ENCODE data around the gene TPM2.

Gene TPM2

GRCh38 chr9:35718721-35719511 lies 29.2 kb upstream of the TPM2 start:
- no peak for DNase-seq (ENCODE audit: extremely low read depth in 1 of 2, low read depth in 1 of 2)

GRCh38 chr9:35717132-35717870 lies 27.6 kb upstream of the TPM2 start:
- no peak for DNase-seq (ENCODE audit: extremely low read depth in 1 of 2, low read depth in 1 of 2)

DNA sequence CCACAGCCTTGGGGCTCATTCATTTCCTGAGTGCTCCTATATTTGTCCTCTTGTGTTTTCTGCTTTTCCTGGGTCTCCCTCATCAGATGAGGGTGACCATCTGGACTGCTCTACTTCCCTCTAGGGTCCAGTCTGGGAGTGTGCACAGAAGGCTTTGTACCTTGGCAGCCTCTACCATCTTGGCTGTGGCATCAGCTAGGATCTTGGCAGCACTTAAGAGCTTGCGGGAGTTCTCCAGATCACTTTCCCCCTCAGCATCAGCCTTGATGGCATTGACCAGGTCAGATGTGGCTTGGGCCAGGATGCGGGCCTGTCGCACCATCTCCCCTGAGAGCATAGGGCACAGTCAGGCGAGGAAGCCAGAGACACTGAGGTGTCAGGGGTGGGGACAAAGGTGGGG lies 26.5 kb upstream of the TPM2 start:
- DNase-seq (ENCODE audit: extremely low read depth in 1 of 2, low read depth in 1 of 2): no peak

GRCh38 chr9:35714579-35715252 lies 25.0 kb upstream of the TPM2 start:
- DNase-seq (ENCODE audit: extremely low read depth in 1 of 2, low read depth in 1 of 2): no peak

DNA sequence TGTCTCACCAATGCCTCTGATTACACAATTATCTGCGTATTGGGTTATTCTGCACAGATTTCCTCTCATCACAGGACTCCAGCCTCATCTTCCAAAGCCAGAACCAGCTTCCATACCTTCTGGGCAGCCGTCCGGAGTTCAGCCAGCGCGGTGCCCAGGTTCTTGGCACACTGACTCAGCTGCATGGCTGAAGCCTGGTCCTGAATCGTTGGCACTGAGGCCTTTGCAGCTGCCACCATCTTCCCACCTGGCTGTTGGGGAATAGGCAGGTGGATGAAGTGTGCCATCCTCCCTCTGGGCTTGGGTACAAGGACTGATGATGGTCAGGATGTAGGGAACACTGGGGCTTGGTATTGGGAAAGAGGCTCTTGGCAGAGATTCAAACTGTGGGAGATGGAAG lies 24.4 kb upstream of the TPM2 start:
- DNase-seq (ENCODE audit: extremely low read depth in 1 of 2, low read depth in 1 of 2): no peak

DNA sequence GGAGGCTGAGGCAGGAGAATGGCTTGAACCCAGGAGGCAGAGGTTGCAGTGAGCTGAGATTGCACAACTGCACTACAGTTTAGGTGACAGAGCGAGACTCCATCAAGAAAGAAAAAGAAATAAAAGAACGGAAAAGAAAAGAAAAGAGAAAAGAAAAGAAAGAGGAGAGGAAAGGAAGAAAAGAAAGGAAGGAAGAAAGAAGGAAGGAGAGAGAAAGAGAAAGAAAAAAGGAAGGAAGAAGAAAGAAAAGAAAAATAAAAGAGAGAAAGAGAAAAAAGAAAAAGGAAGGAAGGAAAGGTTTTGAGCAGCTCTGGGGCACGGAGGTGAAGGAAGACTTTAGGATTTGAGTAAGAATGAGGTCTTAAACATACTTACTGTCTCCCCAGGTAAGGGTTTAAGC lies 23.9 kb upstream of the TPM2 start:
- DNase-seq (ENCODE audit: extremely low read depth in 1 of 2, low read depth in 1 of 2): no peak

- DNase-seq (ENCODE audit: extremely low read depth in 1 of 2, low read depth in 1 of 2): no peak
Measured at GRCh38 chr9:35712762-35713400, 23.2 kb upstream of the TPM2 start.

- DNase-seq (ENCODE audit: extremely low read depth in 1 of 2, low read depth in 1 of 2): no peak
Measured at GRCh38 chr9:35711501-35712428, 22.0 kb upstream of the TPM2 start.

GRCh38 chr9:35710818-35711500 lies 21.2 kb upstream of the TPM2 start:
- DNase-seq (ENCODE audit: extremely low read depth in 1 of 2, low read depth in 1 of 2): no peak

GRCh38 chr9:35708146-35708545 lies 18.4 kb upstream of the TPM2 start:
- no peak for DNase-seq (ENCODE audit: extremely low read depth in 1 of 2, low read depth in 1 of 2)

- no peak for DNase-seq (ENCODE audit: extremely low read depth in 1 of 2, low read depth in 1 of 2)
Measured at GRCh38 chr9:35706951-35707350, 17.2 kb upstream of the TPM2 start.

- DNase-seq (ENCODE audit: extremely low read depth in 1 of 2, low read depth in 1 of 2): no peak
Measured at GRCh38 chr9:35705836-35706430, 16.2 kb upstream of the TPM2 start.

- DNase-seq (ENCODE audit: extremely low read depth in 1 of 2, low read depth in 1 of 2): no peak
Measured at GRCh38 chr9:35705372-35705771, 15.6 kb upstream of the TPM2 start.

DNA sequence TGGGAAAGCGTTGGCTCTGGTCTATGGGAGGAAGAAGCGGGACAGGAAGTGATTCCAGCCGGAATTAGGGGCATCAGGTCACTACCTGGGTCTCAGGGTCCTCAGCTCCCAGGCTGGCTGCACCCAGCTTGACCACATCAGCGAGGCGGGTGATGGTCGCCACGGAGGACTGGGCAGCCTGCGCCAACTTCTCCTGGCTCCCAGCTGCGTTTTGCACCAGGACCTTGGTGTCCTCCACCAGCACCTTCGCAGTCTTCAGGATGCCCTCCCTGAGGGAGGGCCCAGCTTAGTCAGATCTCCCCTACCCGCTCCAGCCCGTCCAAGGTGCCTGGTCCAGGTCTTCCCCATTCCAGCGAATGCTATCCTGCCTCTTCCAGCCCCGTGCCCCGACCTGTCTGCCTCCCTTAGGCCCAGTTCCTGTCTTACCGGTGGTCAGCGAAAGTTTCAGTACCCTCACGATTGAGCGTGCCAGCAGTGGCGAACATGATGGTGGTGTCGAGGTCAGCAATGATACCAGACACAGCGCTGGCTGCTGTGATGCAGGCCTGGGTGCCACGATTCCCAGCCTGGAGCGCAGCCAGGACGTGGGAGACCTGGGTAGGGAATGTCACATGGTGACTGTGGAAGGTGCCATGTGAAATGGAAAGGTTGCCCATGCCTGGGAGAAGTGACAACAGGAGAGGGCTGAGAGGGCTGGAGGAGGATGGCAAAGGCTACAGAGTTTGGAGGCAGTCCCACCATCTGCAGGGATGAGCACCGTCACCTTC lies 14.4 kb upstream of the TPM2 start:
- DNase-seq (ENCODE audit: extremely low read depth in 1 of 2, low read depth in 1 of 2): no peak

GRCh38 chr9:35702696-35703095 lies 13.0 kb upstream of the TPM2 start:
- DNase-seq (ENCODE audit: extremely low read depth in 1 of 2, low read depth in 1 of 2): no peak

DNA sequence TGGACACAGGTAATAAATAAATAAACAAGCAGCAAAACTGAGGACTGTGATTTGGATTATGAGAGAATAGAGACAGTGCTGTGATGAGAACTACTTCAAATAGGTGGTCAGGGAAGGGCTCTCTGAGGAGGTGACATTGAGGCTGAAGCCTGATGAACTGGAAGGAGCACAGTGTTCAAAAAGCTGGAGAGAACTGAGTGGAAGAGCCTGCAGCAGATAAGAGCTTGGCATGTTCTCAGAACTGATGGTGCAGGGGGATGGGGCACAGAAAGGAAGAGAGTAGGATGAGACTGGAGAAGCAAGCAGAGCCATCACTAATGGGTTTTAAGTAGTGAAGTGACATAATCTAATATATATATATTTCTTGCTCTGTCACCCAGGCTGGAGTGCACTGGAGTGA lies 11.2 kb upstream of the TPM2 start:
- DNase-seq (ENCODE audit: extremely low read depth in 1 of 2, low read depth in 1 of 2): no peak

- DNase-seq (ENCODE audit: extremely low read depth in 1 of 2, low read depth in 1 of 2): no peak
Measured at GRCh38 chr9:35700031-35700430, 10.3 kb upstream of the TPM2 start.

DNA sequence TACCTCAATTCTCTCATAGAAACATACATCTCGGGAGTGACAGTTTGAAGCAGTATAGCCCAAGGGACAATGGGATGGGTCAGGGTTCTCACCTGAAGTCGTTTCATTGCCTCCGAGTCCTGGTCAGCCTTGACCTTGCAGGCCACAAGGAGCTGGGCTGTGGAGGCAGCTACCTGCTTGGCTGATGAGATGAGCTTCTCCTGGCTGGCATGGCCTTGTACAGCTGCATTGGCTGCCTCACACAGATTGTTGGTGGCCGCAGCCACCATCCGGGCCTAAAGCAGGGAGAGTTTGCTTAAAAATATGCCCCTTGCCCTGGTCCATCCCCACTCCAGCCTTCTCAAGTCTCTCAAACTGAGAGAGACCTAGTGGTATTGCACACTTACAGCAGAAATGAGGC lies 8.5 kb upstream of the TPM2 start:
- DNase-seq (ENCODE audit: extremely low read depth in 1 of 2, low read depth in 1 of 2): no peak

DNA sequence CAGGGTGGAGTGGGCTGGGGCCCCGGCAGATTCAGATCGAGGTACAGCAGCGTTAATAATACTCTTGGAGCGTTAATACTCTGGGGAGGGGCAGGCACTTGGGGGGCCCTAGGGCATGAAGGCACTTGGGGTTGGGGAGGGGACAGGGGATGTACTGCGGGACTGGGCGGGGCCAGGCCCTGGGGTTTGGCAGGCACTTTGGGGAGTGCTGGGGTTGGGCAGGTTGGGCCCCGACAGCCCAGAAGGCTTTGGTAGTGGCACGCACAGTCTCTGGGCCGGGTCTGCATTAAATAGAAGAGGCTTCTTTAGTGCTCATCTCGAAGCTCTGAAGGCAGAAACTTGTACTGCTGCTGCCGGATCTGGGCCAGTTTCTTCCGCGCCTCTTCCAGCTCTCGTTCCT lies 7.8 kb upstream of the TPM2 start:
- DNase-seq (ENCODE audit: extremely low read depth in 1 of 2, low read depth in 1 of 2): no peak

Measured in stimulated activated CD8-positive, alpha-beta memory T cell treated with anti-CD3 and anti-CD28 coated beads, Interleukin-7, amount 100 ng/mL, for 48 hours (primary cell).